Testis (tissue), 3 donors: ENCODE results near the gene UBE3C. TPM values are rescaled to one million over a fixed set of nuclear protein-coding genes. Genes with fewer than 3 reads are reported as not detected.

Experiments
- DNase-seq: peaks from one replicate; pipeline ENCODE4 v3.0.0-alpha.2; 2019
- H3K27ac ChIP-seq, 2 donors: fragments of 200-600 bp; sonication (generic); one replicate each; pipeline ENCODE4 v1.5.1; 2019
- H3K27me3 ChIP-seq: fragments of 200-600 bp; sonication (generic); one replicate; pipeline ENCODE4 v1.5.1; 2019
- H3K36me3 ChIP-seq: fragments of 200-600 bp; sonication (generic); one replicate; pipeline ENCODE4 v1.5.1; 2017; ENCODE audit warnings: low read depth; ENCODE audit errors: missing control alignments
- H3K4me1 ChIP-seq: fragments of 200-600 bp; sonication (generic); one replicate; pipeline ENCODE4 v1.5.1; 2019
- H3K4me3 ChIP-seq, 2 donors: fragments of 200-600 bp; sonication (generic); one replicate each; pipeline ENCODE4 v1.5.1; 2017 to 2019
- H3K9me3 ChIP-seq: fragments of 200-600 bp; sonication (generic); one replicate; pipeline ENCODE4 v1.5.1; 2017
- CTCF ChIP-seq, 3 experiments: fragments of 450-650 bp in 2 of 3; fragments of 200-600 bp in 1 of 3; sonication (generic) in 1 of 3; IDR thresholded peaks; one replicate each; pipeline ENCODE4 v1.5.1; 2016 to 2019; ENCODE audit warnings: antibody characterized with exemption in 3 of 3, mild to moderate bottlenecking in 2 of 3, moderate library complexity in 1 of 3
- POLR2A ChIP-seq: fragments of 450-650 bp; IDR thresholded peaks from one replicate; pipeline ENCODE4 v1.6.1; 2017; ENCODE audit warnings: antibody characterized with exemption, mild to moderate bottlenecking, moderate library complexity
- WGBS, 2 donors: methylation state at CpG; one replicate each; pipeline ENCODE4 v1.1.5; 2018; 5-methylcytosine and 5-hydroxymethylcytosine counted together
- intact Hi-C: fragments of 100-400 bp; cut with DNase I; formaldehyde crosslinking; loops from one replicate; pipeline ENCODE4 v1.15.1; 2023; ENCODE audit warnings: low total_unique reads
- polyA plus RNA-seq: library from polyadenylated mRNA; stranded (reverse); fragments of 350-450 nt; fragmentation: Illumina TruSeq; extraction: RNeasy Lipid Tissue Mini Kit (QIAGEN cat#74804); gene quantifications from one replicate; pipeline ENCODE4 v1.2.3, GENCODE V29; 2014; ENCODE audit warnings: low read depth, low replicate concordance; ENCODE audit not compliant: insufficient read depth
- total RNA-seq, 2 donors: library from RNA; depleted of rRNA; stranded (reverse); fragments of >200 nt; gene quantifications; one replicate each; pipeline ENCODE4 v1.2.3, GENCODE V29; 2016

The UBE3C gene
- total and polyA plus RNA-seq, 3 donors from 2014 or later: 69.4 to 95.9 (median 86.0) TPM

GRCh38 chr7:157265051-157265450 is 126.3 kb downstream of the UBE3C start:
- Histone ChIP-seq H3K27ac (no peak overlapping the region), H3K9me3 (no peaks in the 10 kb centered on the region), H3K4me1 (no peaks in the 10 kb centered on the region), H3K27me3 (no peaks in the 10 kb centered on the region), H3K36me3 (no peaks in the 10 kb centered on the region), H3K4me3 (no peak overlapping the region)
- WGBS, 2 donors: 91 to 94% methylated on average over 12 of the region's 12 CpGs
- intact Hi-C loops: no loop called here
- TF ChIP-seq POLR2A (no peak), CTCF (IDR thresholded peaks at IDR 0.05) (no peak)
- no peak for DNase-seq

GRCh38 chr7:157266272-157266671 is 127.5 kb downstream of the UBE3C start:
- DNase-seq: no peak
- no peaks in the 10 kb centered on the region for H3K27me3 ChIP-seq
- WGBS, 2 donors: 91 to 95% methylated on average over 7 of the region's 7 CpGs

GRCh38 chr7:157267516-157267915 is 128.8 kb downstream of the UBE3C start:
- DNase-seq: no peak
- Histone ChIP-seq H3K27ac (no peak overlapping the region), H3K9me3 (no peaks in the 10 kb centered on the region), H3K4me1 (peaks cover 5% of the 10 kb centered on the region), H3K27me3 (no peaks in the 10 kb centered on the region), H3K36me3 (no peaks in the 10 kb centered on the region), H3K4me3 (no peak overlapping the region)
- TF ChIP-seq CTCF (IDR thresholded peaks at IDR 0.05): no peak
- TF ChIP-seq POLR2A: no peak
- WGBS, 2 donors: 89 to 90% methylated on average over 13 of the region's 13 CpGs
- intact Hi-C loops: no loop called here

More at GRCh38 chr7:157266272-157266671, 127.5 kb downstream of the UBE3C start:
- intact Hi-C loops: no loop called here
- TF ChIP-seq POLR2A (no peak), CTCF (IDR thresholded peaks at IDR 0.05) (no peak)
- Histone ChIP-seq H3K4me1 (no peaks in the 10 kb centered on the region), H3K27ac (no peak overlapping the region), H3K36me3 (no peaks in the 10 kb centered on the region), H3K9me3 (no peaks in the 10 kb centered on the region), H3K4me3 (no peak overlapping the region)

GRCh38 chr7:157267956-157268355 is 129.2 kb downstream of the UBE3C start:
- intact Hi-C loops: no loop called here
- no peak for DNase-seq

More at GRCh38 chr7:157267956-157268355, 129.2 kb downstream of the UBE3C start:
- Histone ChIP-seq H3K4me1 (peaks cover 6% of the 10 kb centered on the region), H3K4me3 (no peak overlapping the region), H3K9me3 (no peaks in the 10 kb centered on the region), H3K27me3 (no peaks in the 10 kb centered on the region), H3K36me3 (no peaks in the 10 kb centered on the region), H3K27ac (no peak overlapping the region)
- WGBS, 2 donors: 89 to 91% methylated on average over 5 of the region's 5 CpGs
- TF ChIP-seq POLR2A (no peak), CTCF (IDR thresholded peaks at IDR 0.05) (no peak)
